ENCODE results near the gene GPR78.

GPR78 gene

GRCh38 chr4:8616831-8617230 lies 36.6 kb downstream of the GPR78 start:
- TF ChIP-seq TAF1 (IDR thresholded peaks at IDR 0.05; ENCODE audit: borderline replicate concordance, insufficient read depth, low read length) (no peak), FOXP2 (optimal IDR thresholded peaks at IDR 0.05; ENCODE audit: borderline replicate concordance, extremely low read depth, extremely low read length, insufficient read depth) (no peak), SIN3A (IDR thresholded peaks at IDR 0.05; ENCODE audit: borderline replicate concordance, insufficient read depth, low read length) (no peak), REST (IDR thresholded peaks at IDR 0.05; ENCODE audit: insufficient read depth in 1 of 2, low read depth in 2 of 2, low read length in 2 of 2) (no peak), POLR2AphosphoS5 (IDR thresholded peaks at IDR 0.05; ENCODE audit: low read depth, low read length) (no peak)

GRCh38 chr4:8617486-8618040 lies 37.4 kb downstream of the GPR78 start:
- no peak for TF ChIP-seq TAF1 (IDR thresholded peaks at IDR 0.05; ENCODE audit: borderline replicate concordance, insufficient read depth, low read length)
- TF ChIP-seq SIN3A (IDR thresholded peaks at IDR 0.05; ENCODE audit: borderline replicate concordance, insufficient read depth, low read length): no peak
- TF ChIP-seq POLR2AphosphoS5 (IDR thresholded peaks at IDR 0.05; ENCODE audit: low read depth, low read length): no peak
- no peak for TF ChIP-seq FOXP2 (optimal IDR thresholded peaks at IDR 0.05; ENCODE audit: borderline replicate concordance, extremely low read depth, extremely low read length, insufficient read depth)
- no peak for TF ChIP-seq REST (IDR thresholded peaks at IDR 0.05; ENCODE audit: insufficient read depth in 1 of 2, low read depth in 2 of 2, low read length in 2 of 2)

GRCh38 chr4:8618421-8618820 lies 38.2 kb downstream of the GPR78 start:
- TF ChIP-seq TAF1 (IDR thresholded peaks at IDR 0.05; ENCODE audit: borderline replicate concordance, insufficient read depth, low read length): no peak
- no peak for TF ChIP-seq POLR2AphosphoS5 (IDR thresholded peaks at IDR 0.05; ENCODE audit: low read depth, low read length)
- TF ChIP-seq SIN3A (IDR thresholded peaks at IDR 0.05; ENCODE audit: borderline replicate concordance, insufficient read depth, low read length): no peak
- TF ChIP-seq FOXP2 (optimal IDR thresholded peaks at IDR 0.05; ENCODE audit: borderline replicate concordance, extremely low read depth, extremely low read length, insufficient read depth): no peak
- TF ChIP-seq REST (IDR thresholded peaks at IDR 0.05; ENCODE audit: insufficient read depth in 1 of 2, low read depth in 2 of 2, low read length in 2 of 2): no peak

- no peak for TF ChIP-seq FOXP2 (optimal IDR thresholded peaks at IDR 0.05; ENCODE audit: borderline replicate concordance, extremely low read depth, extremely low read length, insufficient read depth)
- no peak for TF ChIP-seq SIN3A (IDR thresholded peaks at IDR 0.05; ENCODE audit: borderline replicate concordance, insufficient read depth, low read length)
- TF ChIP-seq REST (IDR thresholded peaks at IDR 0.05; ENCODE audit: insufficient read depth in 1 of 2, low read depth in 2 of 2, low read length in 2 of 2): no peak
- TF ChIP-seq TAF1 (IDR thresholded peaks at IDR 0.05; ENCODE audit: borderline replicate concordance, insufficient read depth, low read length): no peak
- TF ChIP-seq POLR2AphosphoS5 (IDR thresholded peaks at IDR 0.05; ENCODE audit: low read depth, low read length): no peak
Measured at GRCh38 chr4:8618961-8619720, 38.9 kb downstream of the GPR78 start.

Measured in PFSK-1 (cell line).